ENCODE results near the gene MORC1. TPM values are rescaled to one million over a fixed set of nuclear protein-coding genes. Genes with fewer than 3 reads are reported as not detected.

Gene MORC1
- total RNA-seq, 1 donor from 2014 or later, result not detected

- H3K4me1 Mint-ChIP-seq (ENCODE audit: low read depth), result no peaks in the 10 kb centered on the region
- H3K4me3 Mint-ChIP-seq, result no peak overlapping the region
- no peak overlapping the region for H3K27ac Mint-ChIP-seq
- H3K9me3 Mint-ChIP-seq, result no peaks in the 10 kb centered on the region
- DNase-seq (ENCODE audit: low spot score), result no peak
- intact Hi-C loops (cut with micrococcal nuclease), result no loop called here
- peaks cover 10% of the 10 kb centered on the region for H3K27me3 Mint-ChIP-seq (ENCODE audit: insufficient read depth)
- H3K36me3 Mint-ChIP-seq (ENCODE audit: low read depth), result no peaks in the 10 kb centered on the region
Observed at GRCh38 chr3:109047366-109047765, 70.6 kb downstream of the MORC1 start.

DNA sequence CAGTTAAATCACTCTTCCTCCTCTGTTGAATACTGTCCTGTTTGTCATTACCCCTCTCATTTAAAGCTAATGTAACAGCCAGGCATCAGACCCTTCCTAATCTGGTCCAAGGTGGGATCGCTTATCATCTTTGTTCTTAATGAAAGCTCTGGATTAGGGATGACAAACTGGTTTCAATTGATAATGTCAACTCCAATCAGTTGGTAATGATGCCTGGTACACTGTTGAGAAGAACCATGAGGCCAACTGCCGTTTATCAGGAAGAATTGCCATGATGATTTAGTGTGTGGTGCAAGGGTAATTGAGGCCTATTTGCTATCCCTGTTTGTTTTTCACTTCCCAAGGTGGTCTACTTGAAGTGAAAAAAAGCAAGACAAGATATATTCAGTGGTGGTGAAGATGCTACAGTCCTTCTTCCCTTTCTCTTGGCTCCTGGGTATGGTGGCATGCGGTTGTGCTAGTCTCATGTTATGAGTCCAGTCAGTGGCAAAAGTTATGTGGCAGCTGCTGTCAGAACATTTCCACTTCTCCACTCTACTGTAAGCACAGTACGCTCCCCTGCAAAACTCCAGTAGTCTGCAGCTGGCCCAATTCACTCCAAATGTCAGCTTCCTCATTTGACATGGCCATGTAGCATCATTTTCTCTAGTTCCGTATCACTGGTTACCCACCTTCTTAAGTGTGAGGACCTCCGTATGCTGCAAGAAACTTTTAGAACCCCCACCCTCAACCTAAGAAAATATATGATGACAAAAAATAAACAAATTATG lies 72.5 kb downstream of the MORC1 start:
- no peaks in the 10 kb centered on the region for H3K36me3 Mint-ChIP-seq (ENCODE audit: low read depth)
- H3K27me3 Mint-ChIP-seq (ENCODE audit: insufficient read depth), result peaks cover 10% of the 10 kb centered on the region
- no peak overlapping the region for H3K27ac Mint-ChIP-seq
- no peaks in the 10 kb centered on the region for H3K9me3 Mint-ChIP-seq
- DNase-seq (ENCODE audit: low spot score), result no peak
- no peaks in the 10 kb centered on the region for H3K4me1 Mint-ChIP-seq (ENCODE audit: low read depth)
- intact Hi-C loops (cut with micrococcal nuclease), result no loop called here
- H3K4me3 Mint-ChIP-seq, result no peak overlapping the region

- Mint-ChIP-seq H3K4me1 (ENCODE audit: low read depth) (no peaks in the 10 kb centered on the region), H3K27me3 (ENCODE audit: insufficient read depth) (peaks cover 10% of the 10 kb centered on the region), H3K36me3 (ENCODE audit: low read depth) (no peaks in the 10 kb centered on the region), H3K4me3 (no peak overlapping the region), H3K9me3 (no peaks in the 10 kb centered on the region), H3K27ac (no peak overlapping the region)
- intact Hi-C loops (cut with micrococcal nuclease), result no loop called here
- DNase-seq (ENCODE audit: low spot score), result no peak
Observed at GRCh38 chr3:109035082-109035481, 82.9 kb downstream of the MORC1 start.

- intact Hi-C loops (cut with micrococcal nuclease), result no loop called here
- no peaks in the 10 kb centered on the region for H3K36me3 Mint-ChIP-seq (ENCODE audit: low read depth)
- H3K4me1 Mint-ChIP-seq (ENCODE audit: low read depth), result no peaks in the 10 kb centered on the region
Observed at GRCh38 chr3:109033000-109033660, 84.8 kb downstream of the MORC1 start.

DNA sequence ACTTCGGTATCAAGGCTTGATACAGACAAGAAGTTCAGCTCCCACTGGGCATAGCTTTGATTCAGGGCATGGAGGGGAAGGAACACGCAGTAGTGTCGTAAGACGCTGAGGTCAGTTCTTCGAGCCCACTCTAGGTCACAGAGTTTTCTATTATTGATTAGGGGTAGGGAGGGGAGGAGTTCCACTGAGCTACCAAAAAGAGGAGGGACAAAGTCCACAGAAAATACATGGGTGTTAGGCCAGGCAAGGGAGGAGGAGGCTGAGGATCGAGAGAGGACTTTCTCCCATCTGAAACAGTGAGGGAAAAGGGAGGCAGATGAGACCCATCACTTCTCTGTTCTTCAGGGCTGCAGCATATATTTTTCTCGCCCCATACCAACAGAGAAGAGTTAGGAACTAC lies 89.2 kb downstream of the MORC1 start:
- H3K4me1 Mint-ChIP-seq (ENCODE audit: low read depth), result no peaks in the 10 kb centered on the region
- H3K4me3 Mint-ChIP-seq, result no peak overlapping the region
- no peak for DNase-seq (ENCODE audit: low spot score)
- peaks cover 6% of the 10 kb centered on the region for H3K27me3 Mint-ChIP-seq (ENCODE audit: insufficient read depth)
- intact Hi-C loops (cut with micrococcal nuclease), result no loop called here
- H3K9me3 Mint-ChIP-seq, result no peaks in the 10 kb centered on the region
- no peaks in the 10 kb centered on the region for H3K36me3 Mint-ChIP-seq (ENCODE audit: low read depth)
- no peak overlapping the region for H3K27ac Mint-ChIP-seq

More at GRCh38 chr3:109033000-109033660, 84.8 kb downstream of the MORC1 start:
- Mint-ChIP-seq H3K4me3 (no peak overlapping the region), H3K27me3 (ENCODE audit: insufficient read depth) (peaks cover 13% of the 10 kb centered on the region), H3K9me3 (no peaks in the 10 kb centered on the region), H3K27ac (no peak overlapping the region)
- DNase-seq (ENCODE audit: low spot score), result no peak

GRCh38 chr3:109026821-109027220 lies 91.1 kb downstream of the MORC1 start:
- Mint-ChIP-seq H3K36me3 (ENCODE audit: low read depth) (no peaks in the 10 kb centered on the region), H3K4me3 (no peak overlapping the region), H3K27ac (no peak overlapping the region), H3K27me3 (ENCODE audit: insufficient read depth) (peaks cover 6% of the 10 kb centered on the region), H3K9me3 (no peaks in the 10 kb centered on the region), H3K4me1 (ENCODE audit: low read depth) (no peaks in the 10 kb centered on the region)
- intact Hi-C loops (cut with micrococcal nuclease), result no loop called here
- no peak for DNase-seq (ENCODE audit: low spot score)

- no peaks in the 10 kb centered on the region for H3K4me1 Mint-ChIP-seq (ENCODE audit: low read depth)
- no peak overlapping the region for H3K27ac Mint-ChIP-seq
- no peak overlapping the region for H3K4me3 Mint-ChIP-seq
- no peak for DNase-seq (ENCODE audit: low spot score)
- H3K27me3 Mint-ChIP-seq (ENCODE audit: insufficient read depth), result peaks cover 6% of the 10 kb centered on the region
- intact Hi-C loops (cut with micrococcal nuclease), result no loop called here
- no peaks in the 10 kb centered on the region for H3K36me3 Mint-ChIP-seq (ENCODE audit: low read depth)
- no peaks in the 10 kb centered on the region for H3K9me3 Mint-ChIP-seq
Observed at GRCh38 chr3:109025896-109026295, 92.0 kb downstream of the MORC1 start.

GRCh38 chr3:109023656-109024254 lies 94.2 kb downstream of the MORC1 start:
- intact Hi-C loops (cut with micrococcal nuclease), result loop anchor here (1.0 kb wide), 1 partner anchor 59 kb away; no protein-coding TSS in a partner anchor
- no peaks in the 10 kb centered on the region for H3K4me1 Mint-ChIP-seq (ENCODE audit: low read depth)
- DNase-seq (ENCODE audit: low spot score), result no peak
- no peaks in the 10 kb centered on the region for H3K36me3 Mint-ChIP-seq (ENCODE audit: low read depth)
- no peak overlapping the region for H3K4me3 Mint-ChIP-seq
- H3K9me3 Mint-ChIP-seq, result no peaks in the 10 kb centered on the region
- no peak overlapping the region for H3K27ac Mint-ChIP-seq
- H3K27me3 Mint-ChIP-seq (ENCODE audit: insufficient read depth), result peaks cover 3% of the 10 kb centered on the region

DNA sequence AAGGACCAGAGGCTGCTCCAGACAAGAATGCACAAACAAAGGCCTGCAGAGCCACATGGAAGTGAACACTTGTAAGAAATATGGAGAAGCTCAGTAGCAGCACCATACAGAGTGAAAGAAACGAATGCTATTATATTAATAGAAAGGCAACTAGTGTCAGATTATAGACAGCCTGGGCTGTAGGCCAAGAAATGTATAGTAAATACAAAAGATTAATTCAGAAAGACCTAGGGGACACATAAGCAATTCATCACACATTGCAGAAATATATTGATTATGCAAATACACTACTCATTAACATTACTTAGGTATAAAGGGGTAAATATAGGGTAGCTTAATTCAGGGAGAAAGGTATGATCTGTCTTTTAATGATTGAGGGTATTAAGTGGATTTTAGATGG lies 94.8 kb downstream of the MORC1 start:
- Mint-ChIP-seq H3K27me3 (ENCODE audit: insufficient read depth) (peaks cover 3% of the 10 kb centered on the region), H3K9me3 (no peaks in the 10 kb centered on the region), H3K4me1 (ENCODE audit: low read depth) (no peaks in the 10 kb centered on the region), H3K36me3 (ENCODE audit: low read depth) (no peaks in the 10 kb centered on the region), H3K27ac (no peak overlapping the region), H3K4me3 (no peak overlapping the region)
- DNase-seq (ENCODE audit: low spot score), result no peak
- intact Hi-C loops (cut with micrococcal nuclease), result loop anchor here (1.0 kb wide), 1 partner anchor 59 kb away; no protein-coding TSS in a partner anchor

GRCh38 chr3:109021556-109021955 lies 96.4 kb downstream of the MORC1 start:
- no peaks in the 10 kb centered on the region for H3K9me3 Mint-ChIP-seq
- intact Hi-C loops (cut with micrococcal nuclease), result no loop called here
- no peaks in the 10 kb centered on the region for H3K4me1 Mint-ChIP-seq (ENCODE audit: low read depth)
- DNase-seq (ENCODE audit: low spot score), result no peak
- peaks cover 8% of the 10 kb centered on the region for H3K27me3 Mint-ChIP-seq (ENCODE audit: insufficient read depth)
- no peaks in the 10 kb centered on the region for H3K36me3 Mint-ChIP-seq (ENCODE audit: low read depth)
- H3K27ac Mint-ChIP-seq, result no peak overlapping the region
- H3K4me3 Mint-ChIP-seq, result no peak overlapping the region

- Mint-ChIP-seq H3K27ac (no peak overlapping the region), H3K4me1 (ENCODE audit: low read depth) (no peaks in the 10 kb centered on the region), H3K4me3 (no peak overlapping the region), H3K9me3 (no peaks in the 10 kb centered on the region), H3K27me3 (ENCODE audit: insufficient read depth) (peaks cover 10% of the 10 kb centered on the region), H3K36me3 (ENCODE audit: low read depth) (no peaks in the 10 kb centered on the region)
- intact Hi-C loops (cut with micrococcal nuclease), result no loop called here
- DNase-seq (ENCODE audit: low spot score), result no peak
Observed at GRCh38 chr3:109018828-109019227, 99.1 kb downstream of the MORC1 start.

GRCh38 chr3:109005443-109005842 lies 112.5 kb downstream of the MORC1 start:
- H3K27me3 Mint-ChIP-seq (ENCODE audit: insufficient read depth), result peaks cover under 1% of the 10 kb centered on the region
- H3K4me3 Mint-ChIP-seq, result no peak overlapping the region
- no peak for DNase-seq (ENCODE audit: low spot score)
- no peak overlapping the region for H3K27ac Mint-ChIP-seq
- intact Hi-C loops (cut with micrococcal nuclease), result no loop called here
- H3K36me3 Mint-ChIP-seq (ENCODE audit: low read depth), result no peaks in the 10 kb centered on the region
- no peaks in the 10 kb centered on the region for H3K9me3 Mint-ChIP-seq
- no peaks in the 10 kb centered on the region for H3K4me1 Mint-ChIP-seq (ENCODE audit: low read depth)

DNA sequence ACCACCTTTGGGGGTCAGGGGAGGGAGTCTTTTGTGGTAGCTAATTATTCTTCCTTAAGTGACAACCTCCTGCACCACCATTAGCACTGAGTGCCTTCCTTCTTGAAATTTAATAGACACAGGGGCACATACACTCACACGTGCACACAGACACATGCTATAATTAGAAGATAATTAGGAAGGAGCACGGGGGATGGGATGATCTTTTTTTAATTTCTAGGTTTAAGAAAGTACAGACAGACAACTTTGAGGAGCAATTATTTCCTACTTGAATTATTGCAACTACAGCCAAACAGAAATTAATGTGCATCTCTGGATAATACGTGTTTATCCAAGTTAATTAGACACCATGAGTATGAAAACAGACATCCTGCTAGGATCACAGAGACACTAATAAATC lies 119.5 kb downstream of the MORC1 start:
- H3K36me3 Mint-ChIP-seq (ENCODE audit: low read depth), result no peaks in the 10 kb centered on the region
- DNase-seq (ENCODE audit: low spot score), result no peak
- H3K27ac Mint-ChIP-seq, result no peak overlapping the region
- H3K27me3 Mint-ChIP-seq (ENCODE audit: insufficient read depth), result peaks cover 2% of the 10 kb centered on the region
- no peak overlapping the region for H3K4me3 Mint-ChIP-seq
- intact Hi-C loops (cut with micrococcal nuclease), result no loop called here
- no peaks in the 10 kb centered on the region for H3K4me1 Mint-ChIP-seq (ENCODE audit: low read depth)
- no peaks in the 10 kb centered on the region for H3K9me3 Mint-ChIP-seq
